Skeletal muscle satellite cell (primary cell): Measurements from ENCODE around the gene PYGB.
"Not testable (repeated sequence)": the region's sequence is repeated elsewhere in the genome, so short reads cannot be mapped to it uniquely, and the experiment has no call there.

Experiments used
- H3K27me3 ChIP-seq: 2 replicates; pipeline ENCODE4 v1.7.0; 2013; ENCODE audit warnings: low read length; ENCODE audit not compliant: control insufficient read depth, insufficient read depth
- H3K36me3 ChIP-seq: 2 replicates; pipeline ENCODE4 v1.7.0; 2013; ENCODE audit warnings: mild to moderate bottlenecking, control low read depth, low read length; ENCODE audit not compliant: insufficient read depth
- H3K4me1 ChIP-seq: 2 replicates; pipeline ENCODE4 v1.7.0; 2013; ENCODE audit warnings: low read length; ENCODE audit not compliant: control insufficient read depth, insufficient read depth
- H3K4me2 ChIP-seq: 2 replicates; pipeline ENCODE4 v1.7.0; 2013; ENCODE audit warnings: mild to moderate bottlenecking, low read length
- H3K4me3 ChIP-seq: 2 replicates; pipeline ENCODE4 v1.7.0; 2013; ENCODE audit warnings: low read length
- H3K9ac ChIP-seq: 2 replicates; pipeline ENCODE4 v1.7.0; 2013; ENCODE audit warnings: mild to moderate bottlenecking, low read depth, low read length, moderate library complexity
- H3K9me3 ChIP-seq: replicated peaks from 2 replicates; pipeline ENCODE4 v1.7.0; 2013; ENCODE audit warnings: mild to moderate bottlenecking, control low read depth, low read length

PYGB gene

DNA sequence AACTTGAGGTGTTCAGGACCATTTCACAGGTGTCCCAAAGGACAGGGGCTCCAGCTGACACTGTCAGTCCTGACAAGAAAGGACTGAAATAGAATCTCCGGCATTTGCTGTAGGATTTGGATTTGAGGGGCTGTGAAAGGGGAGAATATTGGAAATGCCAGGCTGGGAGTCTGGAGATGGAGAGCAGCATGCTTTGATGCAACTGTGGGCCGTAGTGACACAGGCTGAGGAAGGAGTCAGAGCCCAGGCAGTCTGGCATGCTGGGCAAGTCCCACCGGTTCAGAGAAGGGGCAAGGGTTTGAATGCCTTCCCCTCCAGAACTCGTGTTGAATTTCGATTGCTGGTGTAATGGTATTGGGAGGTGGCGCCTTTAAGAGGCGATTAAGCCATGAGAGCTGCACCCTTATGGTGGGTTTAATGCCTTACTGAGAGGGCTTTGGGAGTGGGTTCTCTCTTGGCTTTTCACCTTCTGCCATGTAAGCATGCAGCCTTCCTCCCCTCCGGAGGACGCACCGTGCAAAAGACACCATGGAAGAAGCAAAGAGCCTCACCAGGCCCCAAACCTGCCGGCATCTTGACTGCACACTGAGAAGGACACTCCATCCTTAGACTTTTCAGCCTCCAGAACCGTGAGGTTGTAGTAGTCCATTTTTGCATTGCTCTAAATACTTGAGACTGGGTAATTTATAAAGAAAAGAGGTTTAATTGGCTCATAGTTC, 9.4 kb upstream of the PYGB start:
- H3K4me1 ChIP-seq: peaks cover 63% of the 10 kb centered on the region
- H3K9ac ChIP-seq: peak overlapping the region; percentile 86
- no peaks in the 10 kb centered on the region for H3K9me3 ChIP-seq
- H3K36me3 ChIP-seq: no peaks in the 10 kb centered on the region
- H3K4me2 ChIP-seq: peak overlapping the region; percentile 73
- peak overlapping the region; percentile 14 for H3K4me3 ChIP-seq
- H3K27me3 ChIP-seq: no peaks in the 10 kb centered on the region

DNA sequence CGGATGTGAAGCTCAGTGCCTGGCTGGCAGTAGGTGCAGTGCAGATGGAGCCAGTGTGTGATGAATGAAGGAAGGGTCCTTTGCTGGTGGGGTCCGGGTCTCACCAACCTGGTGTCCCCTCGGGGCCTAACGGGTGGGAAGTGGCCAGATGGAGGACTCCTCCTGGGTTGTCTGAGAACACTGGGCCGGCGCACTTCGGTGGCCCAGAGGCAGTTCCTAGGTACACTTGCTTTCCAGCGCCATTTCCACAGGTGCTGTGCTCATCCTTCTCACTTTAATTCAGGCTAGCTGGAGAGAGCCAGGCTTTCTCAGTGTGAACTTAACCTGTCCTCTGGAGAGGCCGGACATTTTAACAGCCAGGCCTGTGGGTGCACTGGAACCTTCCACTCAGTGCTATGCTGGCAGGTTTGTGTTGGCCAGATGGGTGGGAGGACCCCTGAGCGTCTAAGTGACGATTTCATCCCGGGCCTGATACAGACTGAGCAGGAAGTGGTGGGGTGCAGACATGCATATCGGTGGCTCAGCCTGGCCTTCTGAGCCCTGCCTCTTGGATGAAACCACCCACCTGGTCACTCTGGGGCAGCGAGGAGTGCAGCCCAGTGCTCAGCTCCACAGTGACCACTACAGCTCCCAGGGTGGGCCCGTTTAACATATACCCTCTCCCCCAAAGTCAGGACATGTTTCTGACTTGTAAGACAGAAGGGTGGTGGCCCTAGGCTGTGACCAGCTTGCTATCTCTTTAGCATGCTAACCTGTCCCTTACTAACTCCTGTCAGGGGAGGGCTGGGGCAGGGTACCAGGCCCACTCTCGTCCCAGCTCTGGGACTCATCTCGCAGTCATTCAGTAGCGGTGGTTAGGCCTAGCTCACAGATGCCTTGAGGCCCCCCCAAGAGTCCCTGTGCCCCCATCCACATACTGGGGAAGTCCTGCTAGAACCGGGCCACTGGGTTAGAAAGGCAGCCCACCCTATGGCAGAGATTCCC, 8.2 kb upstream of the PYGB start:
- H3K4me2 ChIP-seq: no peak overlapping the region
- peaks cover 52% of the 10 kb centered on the region for H3K4me1 ChIP-seq
- H3K9ac ChIP-seq: peak overlapping the region; percentile 86
- no peaks in the 10 kb centered on the region for H3K9me3 ChIP-seq
- no peaks in the 10 kb centered on the region for H3K36me3 ChIP-seq
- H3K27me3 ChIP-seq: no peaks in the 10 kb centered on the region
- no peak overlapping the region for H3K4me3 ChIP-seq

- H3K9me3 ChIP-seq, H3K36me3 ChIP-seq, H3K4me3 ChIP-seq, H3K27me3 ChIP-seq, H3K4me2 ChIP-seq, H3K9ac ChIP-seq: not testable (repeated sequence)
- H3K4me1 ChIP-seq: peaks cover 44% of the 10 kb centered on the region
Measured at GRCh38 chr20:25240851-25241658, 6.8 kb upstream of the PYGB start.

DNA sequence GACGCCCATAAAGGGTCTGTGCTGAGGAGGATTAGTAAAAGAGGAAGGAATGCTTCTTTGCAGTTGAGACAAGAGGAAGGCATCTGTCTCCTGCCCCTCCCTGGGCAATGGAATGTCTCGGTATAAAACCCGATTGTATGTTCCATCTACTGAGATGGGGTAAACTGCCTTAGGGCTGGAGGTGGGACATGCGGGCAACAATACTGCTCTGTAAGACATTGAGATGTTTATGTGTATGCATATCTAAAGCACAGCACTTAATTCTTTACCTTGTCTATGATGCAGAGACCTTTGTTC, 6.3 kb upstream of the PYGB start:
- peaks cover 44% of the 10 kb centered on the region for H3K4me1 ChIP-seq
- H3K4me2 ChIP-seq, H3K4me3 ChIP-seq, H3K9me3 ChIP-seq, H3K9ac ChIP-seq, H3K36me3 ChIP-seq, H3K27me3 ChIP-seq: not testable (repeated sequence)

DNA sequence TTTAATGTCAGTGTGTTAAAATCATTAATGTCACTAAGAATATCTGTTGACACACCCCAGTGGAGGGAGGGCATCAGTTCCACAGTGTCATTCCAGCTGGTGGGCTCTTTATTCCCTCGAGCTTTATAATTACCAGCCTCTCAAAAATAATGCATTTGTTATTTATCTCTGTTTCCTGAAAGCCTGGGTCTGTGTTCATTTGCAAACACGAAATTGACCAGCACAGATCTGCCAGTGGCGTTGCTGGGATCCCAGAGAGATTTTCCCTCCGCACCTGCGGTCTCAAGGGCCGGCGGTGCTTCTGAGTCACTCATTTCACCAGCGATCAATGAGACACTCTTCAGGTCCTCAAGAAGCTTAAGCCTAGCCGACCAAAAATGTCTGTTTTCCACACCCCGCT, 5.7 kb upstream of the PYGB start:
- Histone ChIP-seq H3K9me3 (no peaks in the 10 kb centered on the region), H3K4me3 (no peak overlapping the region), H3K27me3 (no peaks in the 10 kb centered on the region), H3K4me2 (no peak overlapping the region), H3K9ac (no peak overlapping the region), H3K36me3 (no peaks in the 10 kb centered on the region), H3K4me1 (peaks cover 44% of the 10 kb centered on the region)

DNA sequence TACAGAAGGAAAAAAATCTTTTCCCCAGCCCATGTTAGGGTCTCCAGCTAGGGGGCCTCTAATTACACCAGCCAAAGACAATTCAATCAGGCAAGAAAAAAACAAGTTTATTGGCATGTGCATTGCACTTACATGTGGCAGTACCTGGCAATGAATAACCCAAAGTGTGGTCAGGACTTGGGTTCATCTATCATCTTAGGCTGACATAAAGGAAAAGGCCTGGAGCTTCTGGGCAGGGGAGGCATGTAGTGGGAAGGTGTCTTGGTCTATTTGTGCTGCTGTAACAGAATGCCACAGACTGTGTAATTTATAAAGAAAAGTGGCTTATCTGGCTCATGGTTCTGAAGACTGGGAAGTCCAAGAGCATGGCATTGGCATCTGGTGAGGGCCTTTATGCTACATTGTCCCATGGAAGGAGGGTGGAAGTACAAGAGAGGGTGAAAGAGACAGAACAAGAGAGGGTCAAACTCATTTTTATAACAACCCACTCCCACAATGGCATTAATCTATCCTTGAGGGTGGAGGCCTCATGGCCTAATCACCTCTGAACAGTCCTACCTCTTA, 4.4 kb upstream of the PYGB start:
- H3K27me3 ChIP-seq: no peaks in the 10 kb centered on the region
- H3K4me2 ChIP-seq: no peak overlapping the region
- H3K4me3 ChIP-seq: no peak overlapping the region
- H3K9me3 ChIP-seq: no peaks in the 10 kb centered on the region
- H3K4me1 ChIP-seq: peaks cover 38% of the 10 kb centered on the region
- H3K9ac ChIP-seq: no peak overlapping the region
- H3K36me3 ChIP-seq: no peaks in the 10 kb centered on the region

DNA sequence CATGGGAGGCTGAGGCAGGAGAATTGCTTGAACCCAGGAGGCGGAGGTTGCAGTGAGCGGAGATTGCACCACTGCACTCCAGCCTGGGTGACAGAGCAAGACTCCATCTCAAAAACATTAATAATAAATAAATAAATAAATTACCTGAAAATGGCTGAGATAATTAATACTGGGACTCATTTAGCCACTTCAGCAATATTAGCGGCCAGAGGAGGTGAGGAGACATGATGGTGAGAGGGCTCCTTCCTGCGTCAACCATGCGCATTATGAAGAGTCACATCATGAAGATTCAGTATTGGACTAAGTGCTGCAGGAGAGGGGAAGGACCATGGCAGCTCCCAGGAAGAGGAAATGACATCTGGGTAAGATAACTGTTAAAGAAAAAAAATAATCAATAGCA, 2.9 kb upstream of the PYGB start:
- H3K4me3 ChIP-seq: no peak overlapping the region
- no peaks in the 10 kb centered on the region for H3K9me3 ChIP-seq
- H3K36me3 ChIP-seq: no peaks in the 10 kb centered on the region
- H3K4me2 ChIP-seq: no peak overlapping the region
- no peaks in the 10 kb centered on the region for H3K27me3 ChIP-seq
- H3K4me1 ChIP-seq: peaks cover 25% of the 10 kb centered on the region
- no peak overlapping the region for H3K9ac ChIP-seq

- H3K4me2 ChIP-seq: no peak overlapping the region
- H3K4me3 ChIP-seq: no peak overlapping the region
- no peaks in the 10 kb centered on the region for H3K27me3 ChIP-seq
- H3K9ac ChIP-seq: no peak overlapping the region
- no peaks in the 10 kb centered on the region for H3K9me3 ChIP-seq
- peaks cover 2% of the 10 kb centered on the region for H3K36me3 ChIP-seq
- H3K4me1 ChIP-seq: peaks cover 30% of the 10 kb centered on the region
Measured at GRCh38 chr20:25245461-25245860, 2.4 kb upstream of the PYGB start.

GRCh38 chr20:25246182-25246999, 1.5 kb upstream of the PYGB start:
- Histone ChIP-seq H3K27me3 (no peaks in the 10 kb centered on the region), H3K4me1 (peaks cover 32% of the 10 kb centered on the region), H3K36me3 (peaks cover 10% of the 10 kb centered on the region), H3K4me3 (peak overlapping the region; percentile 80), H3K9me3 (no peaks in the 10 kb centered on the region), H3K9ac (peak overlapping the region; percentile 89), H3K4me2 (peak overlapping the region; percentile 91)

DNA sequence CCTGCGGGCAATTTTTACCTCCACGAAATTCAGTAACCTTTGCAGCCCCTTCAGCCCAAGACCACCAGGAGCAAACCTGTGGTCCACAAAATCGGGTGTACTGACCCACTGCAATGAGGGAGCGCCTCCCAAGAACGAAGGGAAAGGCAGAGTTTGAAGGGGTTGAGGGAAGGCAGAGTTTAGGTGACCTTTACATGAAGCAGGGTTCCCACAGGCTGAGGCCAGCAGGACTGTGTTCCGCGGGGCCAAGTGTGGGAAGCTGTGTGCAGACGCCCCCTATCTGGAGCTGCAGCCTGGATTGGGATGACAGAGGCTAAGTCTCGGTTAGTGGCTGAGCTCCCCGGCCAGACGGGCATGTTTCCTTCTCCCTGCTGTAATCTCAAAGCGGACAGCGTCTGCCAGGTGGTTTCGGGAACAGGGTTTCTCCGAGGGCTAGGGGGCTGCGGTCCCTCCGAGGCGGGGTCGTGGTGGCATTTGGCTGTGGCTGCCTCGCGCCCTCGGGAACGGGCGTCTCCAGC, 826 bp upstream of the PYGB start:
- peak overlapping the region; percentile 89 for H3K9ac ChIP-seq
- no peaks in the 10 kb centered on the region for H3K9me3 ChIP-seq
- peak overlapping the region; percentile 80 for H3K4me3 ChIP-seq
- H3K4me1 ChIP-seq: peaks cover 39% of the 10 kb centered on the region
- no peaks in the 10 kb centered on the region for H3K27me3 ChIP-seq
- peak overlapping the region; percentile 91 for H3K4me2 ChIP-seq
- H3K36me3 ChIP-seq: peaks cover 14% of the 10 kb centered on the region
